Activated CD8-positive, alpha-beta memory T cell treated with anti-CD3 and anti-CD28 coated beads, Interleukin-2, amount 50 U/mL, for 1 hour (primary cell): ENCODE measurements around the gene CNN1.
"Not testable (repeated sequence)": the region's sequence is repeated elsewhere in the genome, so short reads cannot be mapped to it uniquely, and the experiment has no call there.

ENCODE experiments used
- DNase-seq: peaks from one replicate; pipeline ENCODE4 v3.0.0-alpha.2; 2020; ENCODE audit errors: extremely low read depth

CNN1 gene

DNA sequence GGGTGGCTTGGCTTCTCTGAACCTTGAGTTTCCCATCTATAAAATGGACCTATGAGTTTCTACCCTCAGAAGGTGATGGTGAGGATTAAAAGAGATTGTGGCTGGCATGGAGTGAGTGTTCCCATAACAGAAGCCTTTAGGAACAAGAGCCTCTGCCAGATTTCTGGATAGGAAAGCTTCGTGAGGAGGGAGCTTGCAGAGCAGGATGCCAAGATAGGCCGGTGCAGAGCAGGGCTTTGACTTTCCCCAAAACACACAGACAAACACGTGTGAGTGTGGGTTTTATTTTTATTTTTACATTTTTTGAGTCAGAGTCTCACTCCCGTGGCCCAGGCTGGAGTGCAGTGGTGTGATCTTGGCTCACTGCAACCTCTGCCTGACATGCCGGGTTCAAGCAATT is 3.7 kb upstream of the CNN1 start:
- DNase-seq: no peak

DNA sequence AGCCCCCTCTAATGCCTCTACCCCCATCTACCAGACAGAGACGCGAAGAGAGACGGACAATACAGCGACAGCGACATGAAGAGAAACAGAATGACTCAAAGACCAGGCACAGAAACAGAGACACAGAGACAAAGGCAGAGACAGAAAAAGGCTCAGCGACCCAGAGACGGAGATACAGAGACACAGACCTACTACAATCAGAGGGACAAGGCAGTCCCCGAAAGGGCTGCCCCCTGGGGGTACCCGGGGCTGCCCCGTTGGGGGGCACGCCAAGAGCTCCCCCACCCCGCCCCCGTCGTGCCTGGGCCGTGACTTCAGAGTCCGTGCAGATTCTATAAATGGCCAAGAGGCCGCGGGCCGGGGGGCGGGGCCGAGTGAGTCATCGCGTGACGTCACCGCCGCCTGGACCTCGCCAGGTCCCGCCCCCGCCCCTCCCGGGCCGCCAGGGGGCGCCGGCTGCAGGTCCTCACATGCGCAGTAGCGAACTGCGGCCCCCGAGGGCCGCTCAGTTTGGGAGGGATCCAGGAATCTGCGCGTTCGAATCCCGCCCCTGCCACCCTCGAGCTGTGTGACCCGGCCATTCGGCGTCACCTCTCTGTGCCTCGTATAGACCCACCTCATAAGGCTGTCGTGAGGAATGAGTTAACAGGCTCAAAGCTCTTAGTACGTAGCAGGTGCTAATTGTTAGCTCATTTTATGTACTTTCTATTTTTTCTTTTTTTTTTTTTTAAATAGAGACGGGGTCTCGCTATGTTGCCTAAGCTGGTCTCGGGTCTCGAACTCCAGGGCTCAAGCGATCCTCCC is 2.7 kb upstream of the CNN1 start:
- DNase-seq: peak; percentile 36

DNA sequence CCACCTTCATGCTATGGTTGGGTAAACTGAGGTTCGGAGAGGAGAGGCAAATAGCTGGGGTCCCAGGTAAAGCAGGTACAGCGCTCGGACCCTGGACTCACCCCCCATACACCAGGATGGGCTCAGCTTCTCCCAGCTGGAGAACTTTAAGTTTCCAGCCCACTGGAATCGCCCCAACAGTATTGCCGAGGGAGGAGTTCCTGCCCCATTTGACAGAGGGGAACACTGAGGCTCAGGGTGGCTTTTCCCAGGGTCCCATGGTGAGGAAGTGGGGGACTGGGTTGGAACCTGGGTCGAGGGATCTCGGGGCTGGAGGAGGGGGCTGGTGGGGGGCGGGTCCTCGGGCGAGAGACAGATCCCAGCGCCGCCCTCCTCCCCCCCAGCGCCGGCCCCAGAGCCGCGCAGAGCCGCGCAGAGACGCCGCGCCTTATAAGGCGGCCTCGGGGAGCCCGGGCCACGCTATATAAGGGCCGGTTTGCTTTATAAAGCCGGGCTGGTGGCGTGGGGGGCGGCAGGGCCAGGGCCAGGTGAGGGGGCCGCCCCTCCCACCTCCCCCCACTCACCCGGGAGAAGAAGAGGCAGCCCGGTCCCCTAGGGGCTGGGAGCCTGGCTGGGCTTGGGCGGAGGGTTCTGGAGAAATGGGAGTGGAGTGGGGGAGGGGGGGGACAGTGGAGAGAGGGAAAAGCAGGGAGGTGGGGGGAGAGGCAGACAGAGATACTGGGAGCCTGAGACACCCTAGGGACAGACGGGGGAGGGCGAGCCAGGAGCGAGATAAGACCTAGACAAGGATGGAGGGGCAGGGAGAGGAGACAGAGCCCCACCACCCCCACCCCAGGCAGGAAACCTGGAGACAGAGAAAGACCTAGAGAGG is 1.1 kb downstream of the CNN1 start:
- DNase-seq: no peak

DNA sequence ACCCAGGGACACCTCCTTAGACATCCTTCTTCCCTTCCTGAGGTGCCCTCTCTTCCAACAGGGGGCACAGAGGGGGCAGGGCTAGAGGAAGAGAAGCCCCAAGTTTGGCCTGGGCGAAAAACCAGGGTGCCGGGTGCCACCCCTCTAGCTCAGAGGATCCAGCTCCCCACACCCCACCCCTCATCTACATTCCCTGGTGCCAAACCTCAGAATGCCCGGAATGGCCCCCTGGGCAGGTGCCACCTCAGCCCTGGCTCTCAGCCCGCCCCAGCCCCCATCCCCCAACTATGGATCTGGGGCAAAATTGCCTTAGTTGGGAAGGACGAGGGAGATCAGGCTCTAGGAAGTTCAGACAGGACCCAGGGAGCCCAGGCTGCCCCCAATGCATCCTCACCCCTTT is 2.0 kb downstream of the CNN1 start:
- no peak for DNase-seq

DNA sequence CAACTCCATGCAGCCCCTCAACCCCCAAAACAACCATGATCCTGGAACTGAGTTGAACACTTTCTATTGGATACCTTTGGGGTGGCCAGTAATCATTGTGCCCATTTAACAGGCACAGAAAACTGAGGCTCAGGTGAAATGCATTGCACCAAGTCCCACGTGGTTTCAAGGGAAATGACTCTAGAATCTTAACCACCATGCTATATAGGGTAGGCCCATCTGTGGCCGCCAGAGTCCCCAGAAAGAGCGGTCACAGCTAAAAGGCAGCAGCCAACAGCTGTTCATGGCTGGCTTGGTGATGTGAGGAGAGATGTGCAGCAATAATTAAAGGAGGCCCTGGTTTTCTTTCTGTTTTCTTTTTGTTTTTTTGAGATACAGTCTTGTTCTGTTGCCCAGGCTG is 2.6 kb downstream of the CNN1 start:
- DNase-seq: no peak

DNA sequence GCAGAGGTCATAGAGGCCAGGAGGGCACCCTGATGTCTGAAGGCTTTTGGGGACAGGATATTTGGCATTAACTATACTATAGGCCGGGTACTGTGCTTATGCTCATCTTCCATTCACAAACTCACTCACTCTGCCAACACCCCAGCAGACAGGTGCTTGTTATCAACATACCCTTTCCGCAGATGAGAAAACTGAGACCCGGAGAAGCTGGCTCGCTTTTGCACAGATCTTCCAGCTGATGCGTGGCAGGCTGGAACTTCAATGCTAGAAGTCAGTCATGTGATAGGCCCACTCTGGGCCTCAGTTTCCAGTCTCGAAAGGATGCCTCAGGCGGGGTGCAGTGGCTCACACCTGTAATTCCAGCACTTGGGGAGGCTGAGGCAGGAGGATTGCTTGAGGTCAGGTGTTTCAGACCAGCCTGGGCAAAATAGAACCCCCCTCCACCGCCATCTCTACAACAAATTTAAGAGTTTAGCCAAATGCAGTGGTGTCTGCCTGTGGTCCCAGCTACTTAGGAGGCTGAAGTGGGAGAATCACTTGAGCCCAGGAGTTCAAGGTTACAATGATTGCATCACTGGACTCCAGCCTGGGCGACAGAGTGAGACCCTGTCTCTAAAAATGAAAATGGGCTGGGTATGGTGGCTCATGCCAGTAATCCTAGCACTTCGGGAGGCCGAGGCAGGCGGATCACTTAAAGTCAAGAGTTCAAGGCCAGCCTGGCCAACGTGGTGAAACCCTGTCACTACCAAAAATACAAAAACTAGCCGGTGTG is 9.5 kb downstream of the CNN1 start:
- DNase-seq: no peak

DNA sequence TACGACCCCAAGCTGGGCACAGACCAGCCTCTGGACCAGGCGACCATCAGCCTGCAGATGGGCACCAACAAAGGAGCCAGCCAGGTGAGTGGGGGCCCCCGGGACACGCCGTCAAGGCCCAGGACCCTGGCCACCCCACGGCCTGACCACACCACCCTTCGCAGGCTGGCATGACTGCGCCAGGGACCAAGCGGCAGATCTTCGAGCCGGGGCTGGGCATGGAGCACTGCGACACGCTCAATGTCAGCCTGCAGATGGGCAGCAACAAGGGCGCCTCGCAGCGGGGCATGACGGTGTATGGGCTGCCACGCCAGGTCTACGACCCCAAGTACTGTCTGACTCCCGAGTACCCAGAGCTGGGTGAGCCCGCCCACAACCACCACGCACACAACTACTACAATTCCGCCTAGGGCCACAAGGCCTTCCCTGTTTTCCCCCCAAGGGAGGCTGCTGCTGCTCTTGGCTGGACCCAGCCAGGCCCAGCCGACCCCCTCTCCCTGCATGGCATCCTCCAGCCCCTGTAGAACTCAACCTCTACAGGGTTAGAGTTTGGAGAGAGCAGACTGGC is 10.8 kb downstream of the CNN1 start:
- DNase-seq: no peak

DNA sequence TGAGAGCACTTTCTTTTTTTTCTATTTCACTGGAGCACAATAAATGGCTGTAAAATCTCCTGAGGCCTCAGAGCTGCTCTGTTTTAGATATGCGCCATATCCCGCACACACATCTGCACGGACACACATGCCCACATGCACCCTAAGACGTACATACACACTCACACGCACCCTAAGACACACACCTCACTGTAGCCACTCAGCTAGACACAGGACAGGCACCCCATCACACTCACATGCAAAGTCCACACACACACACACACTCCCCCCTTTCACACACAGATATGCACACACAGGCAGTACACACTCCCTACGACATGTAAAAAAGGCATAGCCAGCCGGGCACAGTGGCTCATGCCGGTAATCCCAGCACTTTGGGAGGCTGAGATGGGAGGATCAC is 11.6 kb downstream of the CNN1 start:
- DNase-seq: no peak

DNA sequence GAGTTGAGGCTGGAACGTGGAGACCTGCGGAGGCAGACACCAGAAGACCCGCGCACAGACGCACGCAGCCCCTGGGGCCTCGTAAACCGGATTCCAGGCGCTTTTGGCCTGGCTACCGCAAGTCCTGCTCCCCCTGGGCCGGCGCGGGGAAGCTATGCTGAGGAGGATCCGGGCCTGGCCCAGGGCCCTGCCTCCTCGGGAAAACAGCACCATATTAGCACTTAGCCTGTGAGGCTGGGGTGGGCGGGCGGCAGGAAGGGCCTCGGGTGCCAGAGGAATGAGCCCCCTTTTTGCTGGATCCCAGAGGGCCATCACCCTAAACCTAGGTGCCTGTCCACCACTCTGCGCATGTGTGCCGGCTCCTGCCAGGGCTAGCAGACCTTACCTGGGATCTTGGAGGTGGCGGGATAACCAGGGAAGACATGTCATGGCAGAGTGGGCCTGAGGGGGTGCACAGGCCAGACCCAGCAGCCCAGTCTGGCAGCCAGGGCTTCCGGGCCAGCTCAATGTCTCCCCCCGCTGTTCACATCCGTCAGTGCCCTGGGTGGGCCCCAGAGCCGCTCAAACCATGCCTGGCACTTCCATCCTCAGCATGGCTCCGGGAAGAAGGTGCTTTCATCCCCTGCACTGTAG is 13.1 kb downstream of the CNN1 start:
- no peak for DNase-seq

DNA sequence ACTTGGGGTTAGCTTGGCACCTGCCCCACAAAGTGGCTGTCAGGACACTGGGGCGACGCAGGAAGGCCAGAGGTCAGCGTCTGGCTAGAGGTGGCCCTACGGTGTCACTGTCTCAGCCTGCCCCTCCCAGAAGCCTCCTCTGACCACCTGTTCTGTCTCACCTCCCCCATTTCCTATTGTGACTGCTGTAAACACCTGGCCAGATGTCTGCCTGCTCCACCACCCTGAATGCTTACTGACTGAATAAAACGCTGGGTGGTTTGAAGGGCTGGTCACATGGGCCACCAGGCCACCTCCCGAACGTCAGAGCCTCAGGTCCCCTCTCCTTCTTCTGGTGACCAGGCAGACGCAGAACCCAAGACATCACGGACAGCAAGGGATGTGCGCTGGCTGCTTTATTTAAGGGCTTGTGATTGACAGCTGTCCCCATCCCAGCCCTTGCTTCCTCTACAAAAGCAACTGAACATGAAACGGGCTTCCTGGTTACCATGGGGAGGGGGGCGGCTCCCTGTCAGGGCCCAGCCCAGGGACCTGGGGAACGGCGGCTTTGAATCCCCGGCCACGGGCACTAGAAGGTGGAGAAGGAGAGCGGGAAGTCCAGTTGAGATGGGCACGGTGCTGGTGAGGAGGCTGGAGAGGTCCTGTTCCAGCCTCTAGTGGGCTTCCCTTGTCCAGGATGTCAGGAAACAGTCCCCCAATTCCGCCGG is 14.2 kb downstream of the CNN1 start:
- no peak for DNase-seq

DNA sequence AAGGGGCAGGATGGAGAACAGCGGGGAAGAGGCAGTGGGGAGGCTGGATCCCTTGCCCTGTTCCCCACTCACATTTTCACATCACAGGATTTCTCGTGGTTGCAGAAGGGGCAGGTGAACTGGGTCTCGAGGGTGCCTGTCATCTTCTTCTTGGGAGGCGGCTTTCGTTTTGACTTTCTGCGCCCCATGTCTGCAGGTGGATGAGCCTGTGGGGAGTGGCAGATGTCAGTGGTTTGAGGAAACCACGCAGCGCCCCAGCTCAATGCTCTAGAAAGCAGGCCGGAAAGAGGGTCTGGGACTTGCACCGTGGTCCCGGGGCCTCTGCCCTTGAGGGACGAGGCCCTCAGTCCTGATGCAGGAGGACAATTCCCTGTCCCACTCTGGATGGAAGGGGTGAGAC is 15.5 kb downstream of the CNN1 start:
- DNase-seq: no peak

DNA sequence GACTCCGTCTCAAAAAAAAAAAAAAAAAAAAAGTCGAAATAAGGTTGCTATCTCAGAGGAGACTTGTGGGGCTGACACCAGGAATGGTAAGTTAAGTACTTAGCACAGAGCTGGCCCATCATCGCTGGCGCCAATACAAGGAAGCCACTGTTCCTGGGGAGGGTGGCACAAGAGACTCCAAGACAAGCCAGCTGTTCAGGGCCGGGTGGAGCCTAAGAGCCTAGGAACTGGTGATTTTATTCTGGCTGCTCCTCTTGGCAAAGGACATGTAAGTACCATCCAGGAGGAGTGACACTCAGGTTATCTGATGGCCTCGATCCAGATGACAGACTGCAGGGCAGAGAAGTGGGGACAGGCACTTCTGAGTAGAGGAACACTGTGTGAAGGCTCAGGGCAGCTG is 16.6 kb downstream of the CNN1 start:
- no peak for DNase-seq

DNA sequence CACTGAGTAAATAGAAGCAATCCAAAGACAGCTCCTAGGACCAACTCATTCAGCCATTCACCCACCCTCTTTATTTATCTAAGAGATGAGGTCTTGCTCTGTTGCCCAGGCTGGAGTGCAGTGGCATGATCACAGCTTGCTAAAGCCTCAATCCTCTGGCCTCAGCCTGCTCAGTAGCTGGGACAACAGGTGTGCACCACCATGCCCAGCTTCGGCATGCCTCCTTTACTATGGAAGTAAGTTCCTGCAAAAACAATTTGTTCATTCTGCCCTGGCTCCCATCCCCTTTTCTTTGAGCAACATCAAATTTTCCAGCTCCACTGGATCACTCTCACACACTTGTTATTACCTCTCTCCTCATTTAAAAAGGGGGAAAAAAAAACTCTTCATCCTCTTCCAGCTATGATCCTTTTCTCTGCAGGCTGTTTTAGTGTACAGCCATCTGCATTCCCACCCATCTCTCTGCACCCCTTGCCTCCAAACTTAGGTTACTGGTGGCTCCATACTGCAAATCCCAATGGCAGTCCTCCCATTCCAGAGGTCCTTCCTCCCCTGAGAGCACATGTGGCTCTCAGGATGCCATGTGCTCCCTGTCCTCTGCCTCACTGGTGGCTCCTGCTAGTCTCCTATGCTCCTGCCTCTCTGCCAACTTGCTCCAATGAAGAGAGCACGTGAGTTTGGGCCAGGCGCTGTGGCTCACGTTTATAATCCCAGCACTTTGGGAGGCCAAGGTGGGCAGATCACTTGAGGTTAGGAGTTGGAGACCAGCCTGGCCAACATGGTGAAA is 18.2 kb downstream of the CNN1 start:
- no peak for DNase-seq

DNA sequence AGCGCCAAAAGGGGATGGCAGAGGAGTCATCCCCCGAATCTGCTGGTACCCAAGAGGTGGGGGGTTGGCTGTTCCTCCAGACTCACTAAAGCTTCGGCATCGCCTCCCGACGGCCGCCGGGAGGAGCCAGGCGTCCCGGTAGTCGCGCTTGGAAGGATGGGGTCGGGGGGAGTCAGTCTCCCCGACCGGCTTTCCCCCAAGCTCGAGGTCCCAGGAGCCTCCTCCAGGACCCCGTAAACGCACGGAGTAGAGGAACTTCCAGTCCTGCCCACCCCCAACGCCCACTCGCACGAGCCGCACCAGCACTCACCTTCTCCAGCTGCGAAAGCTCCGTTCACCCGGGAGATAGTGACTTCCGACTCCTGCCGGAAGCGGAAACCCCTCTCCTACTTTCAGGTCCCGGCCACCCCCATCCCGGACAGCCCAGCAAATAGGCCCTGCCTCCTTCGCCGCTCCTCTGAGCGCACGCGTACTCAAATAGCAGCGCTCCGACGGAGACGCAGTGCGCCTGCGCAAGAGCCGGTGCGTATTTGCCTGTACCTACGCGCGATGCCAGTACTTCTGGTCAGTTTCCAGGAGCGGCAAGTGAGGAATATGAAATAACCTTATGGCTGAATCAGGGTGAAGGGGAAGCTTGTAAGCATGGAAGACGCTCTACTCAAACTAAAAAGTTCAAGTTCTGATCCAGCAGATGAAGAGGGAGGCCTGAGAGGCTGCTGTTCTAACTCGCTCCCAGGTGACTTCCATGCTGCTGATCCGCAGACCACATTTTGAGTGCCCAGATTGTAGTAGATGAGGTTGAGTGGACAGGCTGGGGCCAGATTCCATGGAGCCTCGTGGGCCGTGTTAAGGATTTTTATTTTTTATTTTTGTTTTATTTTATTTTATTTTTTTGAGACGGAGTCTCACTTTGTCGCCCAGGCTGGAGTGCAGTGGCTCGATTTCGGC is 20.5 kb downstream of the CNN1 start, which contains the start of gene ELOF1:
TSS of gene ELOF1 (minus strand) at position 350 of the 948 bp plus-strand sequence. CDS start 4,883 bp downstream, outside the sequence.
- peak; percentile 96 for DNase-seq

DNA sequence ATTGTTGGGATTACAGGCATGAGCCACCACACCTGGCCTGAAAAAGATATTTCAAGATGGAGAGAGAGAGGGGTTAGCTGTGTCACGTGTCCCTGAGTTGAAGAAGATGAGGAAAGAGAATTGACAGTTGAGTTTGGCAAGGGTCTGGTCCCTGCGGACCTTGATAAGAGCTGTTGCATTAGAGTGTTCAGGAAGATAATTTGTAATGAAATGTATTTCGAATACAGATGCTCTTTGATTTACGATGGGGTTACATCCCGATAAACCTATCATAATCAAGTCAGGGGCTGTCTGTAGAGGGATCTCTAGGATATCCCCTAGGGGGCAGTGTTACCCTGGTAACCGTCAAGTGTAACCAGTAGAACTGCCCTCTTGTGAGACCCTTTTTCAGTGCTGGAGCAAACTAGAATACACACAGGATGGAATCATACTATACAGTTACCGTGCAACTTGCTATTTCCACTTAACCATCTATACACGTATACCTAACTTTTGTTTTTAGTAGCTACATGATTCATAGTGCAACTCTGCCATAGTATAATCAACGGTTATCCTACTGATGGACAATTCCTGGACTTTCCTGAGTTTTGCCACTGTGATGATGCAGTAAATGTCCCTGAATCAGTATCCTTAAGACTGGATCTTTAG is 21.9 kb downstream of the CNN1 start:
- peak; percentile 45 for DNase-seq

DNA sequence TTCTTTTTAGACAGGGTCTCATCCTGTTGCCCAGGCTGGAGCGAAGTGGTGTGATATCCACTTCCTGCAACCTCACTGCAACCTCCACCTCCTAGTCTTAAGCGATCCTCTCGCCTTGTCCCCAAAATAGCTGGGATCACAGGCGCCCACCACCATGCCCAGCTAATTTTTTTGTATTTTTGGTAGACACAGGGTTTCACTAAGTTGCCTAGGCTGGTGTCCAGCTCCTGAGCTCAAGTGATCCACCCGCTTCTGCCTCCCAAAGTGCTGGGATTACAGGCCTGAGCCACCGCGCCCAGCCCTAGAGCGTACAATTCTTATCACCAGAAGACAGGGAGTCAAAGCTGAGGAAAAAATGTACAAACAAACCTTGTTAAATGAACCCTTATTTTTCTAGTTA is 24.9 kb downstream of the CNN1 start:
- no peak for DNase-seq

DNA sequence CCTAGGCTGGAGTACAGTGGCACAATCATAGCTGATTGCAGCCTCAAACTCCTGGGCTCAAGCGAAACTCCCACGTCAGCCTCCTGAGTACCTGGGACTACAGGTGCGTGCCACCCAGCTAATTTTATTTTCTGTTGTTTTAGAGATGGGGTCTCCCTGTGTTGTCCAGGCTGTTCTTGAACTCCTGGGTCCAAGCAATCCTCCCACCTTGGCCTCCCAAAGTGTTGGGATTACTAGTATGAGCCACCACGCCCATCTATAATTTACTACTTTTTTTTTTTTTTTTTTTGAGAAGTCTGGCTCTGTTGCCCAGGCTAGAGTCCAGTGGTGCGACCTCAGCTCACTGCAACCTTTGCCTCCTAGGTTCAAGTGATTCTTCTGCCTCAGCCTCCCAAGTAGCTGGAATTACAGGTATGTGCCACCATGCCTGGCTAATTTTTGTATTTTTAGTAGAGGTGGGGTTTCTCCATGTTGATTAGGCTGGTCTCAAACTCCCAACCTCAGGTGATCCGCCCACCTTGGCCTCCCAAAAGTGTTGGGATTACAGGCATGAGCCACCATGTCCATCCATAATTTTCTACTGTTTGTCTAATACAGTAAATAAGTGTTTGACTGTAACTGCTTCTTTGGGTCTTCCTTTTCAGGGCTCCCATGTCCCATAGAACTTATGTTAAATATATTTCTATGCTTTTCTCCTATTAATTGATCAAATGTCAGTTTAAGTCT is 25.6 kb downstream of the CNN1 start:
- DNase-seq: not testable (repeated sequence)

DNA sequence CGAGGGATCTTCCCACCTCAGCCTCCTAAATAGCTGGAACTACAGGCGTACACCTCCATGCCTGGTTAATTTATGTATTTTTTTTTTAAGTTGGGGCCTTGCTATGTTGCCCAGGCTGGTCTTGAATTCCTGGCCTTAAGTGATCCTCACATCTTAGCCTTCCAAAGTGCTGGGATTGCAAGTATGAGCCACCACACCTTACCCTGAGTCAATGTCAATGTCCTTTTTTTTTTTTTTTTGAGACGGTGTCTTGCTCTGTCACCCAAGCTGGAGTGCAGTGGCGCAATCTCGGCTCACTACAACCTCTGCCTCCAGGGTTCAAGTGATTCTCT is 27.0 kb downstream of the CNN1 start:
- not testable (repeated sequence) for DNase-seq
